CD4-positive, alpha-beta T cell treated with Interleukin-15 for 1 hour (primary cell): ENCODE results near the gene DNAJC5G.
A peak's percentile ranks its signal among the peaks of the same experiment; 100 is the strongest.
"Not testable (repeated sequence)": the region's sequence is repeated elsewhere in the genome, so short reads cannot be mapped to it uniquely, and the experiment has no call there.

Source experiments
- DNase-seq: peaks from one replicate; pipeline ENCODE4 v3.0.0-alpha.2; 2020

DNAJC5G gene

GRCh38 chr2:27255187-27255586, 20.0 kb upstream of the DNAJC5G start:
- no peak for DNase-seq

GRCh38 chr2:27255660-27256059, 19.6 kb upstream of the DNAJC5G start:
- DNase-seq, result no peak

DNA sequence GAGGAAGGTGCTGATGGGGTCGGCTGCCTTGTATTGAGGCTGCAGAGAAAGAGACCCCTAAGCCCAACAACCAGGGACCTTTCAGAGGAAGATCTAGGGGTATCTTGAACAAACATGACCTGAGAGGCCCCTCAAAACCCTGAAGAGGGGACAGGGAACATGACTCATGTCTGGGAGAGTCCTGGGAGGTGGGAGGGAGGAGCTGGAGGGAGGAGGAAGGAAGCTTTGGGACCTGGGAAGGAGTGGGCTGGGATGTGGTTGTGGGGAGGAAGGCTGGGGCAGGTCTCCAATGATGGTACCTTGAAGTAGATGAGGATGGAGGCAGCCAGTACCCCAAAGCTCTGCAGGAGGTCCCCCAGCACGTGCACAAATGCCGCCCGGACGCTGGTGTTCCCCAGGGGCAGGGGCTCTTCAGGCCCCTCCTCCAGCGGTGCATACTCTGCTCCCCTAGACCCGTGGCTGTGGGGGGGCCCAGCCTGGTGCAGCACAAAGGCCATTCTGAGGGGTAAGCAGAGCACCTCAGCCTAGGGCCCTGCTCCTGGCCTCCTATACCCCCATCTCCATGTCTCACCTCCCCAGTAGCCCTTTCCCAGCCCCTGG, 18.3 kb upstream of the DNAJC5G start:
- DNase-seq, result no peak

- DNase-seq, result no peak
These were observed 17.2 kb upstream of the DNAJC5G start for GRCh38 chr2:27258051-27258450.

DNA sequence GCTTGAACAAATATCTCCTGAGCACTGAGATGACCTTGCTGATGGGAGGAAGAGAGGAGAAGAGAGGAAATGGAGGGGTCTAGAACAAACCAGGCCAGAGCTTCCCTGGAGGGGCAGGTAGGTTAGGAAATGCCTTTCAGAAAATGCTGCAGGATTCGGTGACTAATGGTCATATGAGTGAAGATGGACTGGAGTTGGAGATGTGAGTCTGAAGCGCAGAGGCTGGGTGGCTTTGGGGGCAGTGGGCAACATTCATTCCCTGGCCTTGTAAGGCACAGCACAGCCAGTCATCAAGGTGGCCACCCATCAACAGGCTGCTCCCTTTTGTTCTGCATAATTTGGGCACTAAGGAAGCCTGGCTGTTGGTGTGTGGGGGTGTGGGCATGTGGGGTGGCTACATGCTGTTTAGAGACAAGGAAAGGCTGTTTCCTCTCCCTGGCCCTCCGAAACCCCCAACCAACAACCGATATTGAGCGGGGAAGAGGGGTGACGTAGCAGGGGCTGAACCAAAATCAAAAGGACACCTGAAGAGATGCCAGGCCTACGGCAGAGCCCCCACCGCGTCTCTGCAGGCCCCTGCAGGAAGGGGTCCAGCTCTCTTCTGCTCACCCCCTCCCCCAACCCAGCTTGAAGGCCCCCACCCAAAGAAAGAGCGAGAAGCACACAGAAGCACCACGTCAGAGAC, 13.8 kb upstream of the DNAJC5G start:
- no peak for DNase-seq

DNA sequence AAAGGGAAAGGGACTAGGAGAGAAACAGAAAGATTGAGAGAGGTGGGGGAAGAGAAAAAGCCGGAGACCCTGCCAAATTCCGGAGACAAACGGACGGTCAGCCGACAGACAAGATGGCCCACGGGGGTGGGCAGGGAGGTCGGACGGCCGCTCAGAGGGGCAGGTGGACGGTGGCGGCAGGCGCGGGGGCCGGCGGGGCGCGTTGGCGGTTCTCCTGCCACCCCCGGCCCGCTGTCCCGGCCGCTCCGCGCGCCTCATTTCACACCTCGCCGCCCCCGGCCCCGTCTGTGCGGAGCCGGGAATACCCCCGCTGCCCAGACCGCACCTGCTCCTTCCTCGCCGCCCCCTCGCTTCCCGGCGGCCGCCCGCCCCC, 13.3 kb upstream of the DNAJC5G start:
- DNase-seq, result no peak

- DNase-seq, result peak; percentile 76
These were observed 12.6 kb upstream of the DNAJC5G start, which contains the start of gene SLC30A3 for GRCh38 chr2:27262379-27263286. TSS of gene SLC30A3 (minus strand) at chr2:27263047. CDS start at chr2:27262906, 141 bp downstream.

DNA sequence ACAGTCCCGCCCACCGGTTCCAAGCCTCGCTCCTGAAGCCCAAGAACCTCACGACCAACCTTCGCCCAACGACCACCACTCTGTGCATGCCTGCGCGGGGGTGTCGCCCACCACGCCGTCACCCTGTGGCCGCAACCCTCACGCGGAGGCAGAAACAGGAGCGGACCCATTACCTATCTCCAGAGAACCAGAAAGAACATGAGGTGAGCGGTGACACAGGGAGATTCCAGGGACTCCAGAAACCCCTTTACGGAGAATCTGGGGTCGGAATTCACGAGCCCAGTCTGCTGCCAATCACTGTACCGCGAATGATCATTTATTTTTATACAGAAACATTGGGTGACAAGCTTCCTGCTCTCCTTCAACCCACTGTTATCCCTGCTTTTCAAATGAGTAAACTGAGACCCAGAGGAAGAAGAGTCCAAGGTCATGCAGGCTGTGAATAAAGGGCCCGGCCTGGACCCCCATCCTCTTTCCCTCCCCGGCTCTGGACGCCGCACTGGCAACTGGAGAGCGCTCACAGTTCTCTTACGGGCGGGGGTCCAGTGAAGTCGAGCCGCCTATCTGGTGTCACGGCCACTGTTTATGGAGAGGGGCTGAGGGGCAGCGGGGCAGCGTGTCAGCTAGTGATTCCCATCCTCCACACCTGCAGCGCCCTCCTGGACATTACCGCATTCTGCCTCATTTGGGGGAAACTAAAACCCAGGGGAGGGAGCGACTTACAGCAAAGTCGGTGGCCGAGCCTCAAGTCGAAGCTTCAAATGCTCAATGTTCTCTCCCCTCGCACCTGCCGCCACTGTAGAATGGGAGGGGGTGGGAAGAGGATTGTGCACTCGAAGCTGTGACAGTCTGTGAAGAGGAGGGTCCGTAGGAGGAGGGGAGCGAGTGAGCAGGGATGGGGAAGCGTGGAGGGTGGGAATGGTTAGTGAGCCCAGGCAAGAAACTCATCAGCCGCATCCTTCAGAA, 11.7 kb upstream of the DNAJC5G start:
- DNase-seq, result no peak

DNA sequence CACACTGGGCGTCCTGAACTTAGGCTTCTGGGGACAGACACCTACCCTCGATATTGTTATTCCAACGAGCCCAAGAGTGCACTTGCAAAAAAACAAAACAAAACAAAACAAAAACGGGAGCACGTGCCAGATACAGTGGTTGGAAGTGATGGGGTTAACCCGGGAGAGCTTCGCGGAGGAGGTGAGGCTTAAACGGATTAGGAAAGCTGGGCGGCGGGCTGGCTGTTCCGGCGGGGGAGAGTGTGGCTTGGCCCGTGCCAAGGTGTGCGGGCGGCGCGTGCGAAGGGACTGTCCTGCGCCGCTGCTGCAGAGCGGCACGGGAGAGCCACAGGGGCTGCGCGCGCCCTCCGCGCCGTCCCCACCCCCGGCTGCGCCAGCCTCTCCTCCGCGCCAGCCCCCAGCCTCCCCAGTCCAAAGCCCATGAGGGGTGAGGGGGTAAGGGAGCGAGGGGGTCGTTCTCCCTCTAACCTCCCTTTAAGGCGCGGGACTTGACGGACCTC, 10.9 kb upstream of the DNAJC5G start:
- DNase-seq, result no peak

- peak; percentile 77 for DNase-seq
These were observed 10.3 kb upstream of the DNAJC5G start for GRCh38 chr2:27264753-27265535.

GRCh38 chr2:27265536-27265870, 9.7 kb upstream of the DNAJC5G start:
- no peak for DNase-seq

- not testable (repeated sequence) for DNase-seq
These were observed 6.9 kb upstream of the DNAJC5G start for GRCh38 chr2:27268296-27268695.

- DNase-seq, result no peak
These were observed 5.1 kb upstream of the DNAJC5G start for GRCh38 chr2:27270131-27270530.

- DNase-seq, result no peak
These were observed 4.6 kb upstream of the DNAJC5G start for GRCh38 chr2:27270670-27271069.

GRCh38 chr2:27271631-27272340, 3.4 kb upstream of the DNAJC5G start:
- DNase-seq, result no peak

- not testable (repeated sequence) for DNase-seq
These were observed 2.4 kb upstream of the DNAJC5G start for GRCh38 chr2:27272537-27273522.

- no peak for DNase-seq
These were observed 2.8 kb downstream of the DNAJC5G start for GRCh38 chr2:27278010-27278409.

DNA sequence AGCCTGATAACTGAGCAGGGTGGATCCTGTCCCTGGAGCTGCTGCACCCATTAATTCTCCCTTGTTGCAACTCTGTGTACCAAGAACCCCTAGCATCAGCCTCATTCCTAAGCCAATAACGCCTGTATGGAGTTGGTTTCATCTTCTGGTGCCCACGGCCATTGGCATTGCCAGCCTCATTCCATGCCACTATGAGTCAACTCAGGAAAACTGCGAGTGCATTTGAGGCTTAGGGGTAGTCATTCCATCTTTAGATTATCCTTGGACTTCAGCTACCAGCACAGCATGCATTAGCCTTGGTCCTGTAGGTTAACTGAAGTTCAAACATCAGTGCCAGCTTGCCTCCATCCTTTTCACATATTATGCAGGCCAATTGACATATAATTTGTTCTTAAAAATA, 5.6 kb downstream of the DNAJC5G start:
- DNase-seq, result no peak

- DNase-seq, result no peak
These were observed 6.2 kb downstream of the DNAJC5G start for GRCh38 chr2:27281442-27281841.
